Tibial nerve (tissue), 4 donors: ENCODE results near the gene CARD9. TPM values are rescaled to one million over a fixed set of nuclear protein-coding genes. Genes with fewer than 3 reads are reported as not detected.

ENCODE experiments used
- DNase-seq, 2 donors: peaks; one replicate each; pipeline ENCODE4 v3.0.0-alpha.2; 2019; ENCODE audit warnings: low spot score in 2 of 2
- H3K27ac ChIP-seq, 4 donors: fragments of 200-600 bp; sonication (generic) in 3 of 4; one replicate each; pipeline ENCODE4 v1.5.1; 2017 to 2019; ENCODE audit warnings: mild to moderate bottlenecking in 1 of 4
- H3K27me3 ChIP-seq, 2 donors: fragments of 200-600 bp; sonication (generic) in 1 of 2; one replicate each; pipeline versions ENCODE4 v1.5.1 to v1.6.0; 2017 to 2019
- H3K36me3 ChIP-seq, 3 donors: fragments of 200-600 bp; sonication (generic); one replicate each; pipeline ENCODE4 v1.5.1; 2018 to 2019
- H3K4me1 ChIP-seq, 4 donors: fragments of 200-600 bp; sonication (generic) in 3 of 4; one replicate each; pipeline ENCODE4 v1.5.1; 2017 to 2019
- H3K4me3 ChIP-seq, 4 donors: fragments of 200-600 bp; sonication (generic) in 3 of 4; one replicate each; pipeline ENCODE4 v1.5.1; 2017 to 2019; ENCODE audit warnings: mild to moderate bottlenecking in 1 of 4, moderate library complexity in 1 of 4
- H3K9me3 ChIP-seq, 4 donors: fragments of 200-600 bp; sonication (generic) in 3 of 4; one replicate each; pipeline ENCODE4 v1.5.1; 2017 to 2019
- EP300 ChIP-seq, 2 donors: sonication (generic); formaldehyde crosslinking; IDR thresholded peaks; one replicate each; pipeline ENCODE4 v1.6.1; 2017; ENCODE audit warnings: antibody characterized with exemption in 2 of 2, mild to moderate bottlenecking in 1 of 2
- POLR2A ChIP-seq, 2 donors: fragments of 450-650 bp; IDR thresholded peaks; one replicate each; pipeline ENCODE4 v1.6.1; 2017; ENCODE audit warnings: antibody characterized with exemption in 2 of 2, mild to moderate bottlenecking in 2 of 2, moderate library complexity in 2 of 2
- WGBS, 2 donors: methylation state at CpG; one replicate each; pipeline ENCODE4 v1.1.5; 2018; 5-methylcytosine and 5-hydroxymethylcytosine counted together
- total RNA-seq, 4 donors: library from RNA; depleted of rRNA; stranded (reverse); fragments of >200 nt; gene quantifications; one replicate each; pipeline ENCODE4 v1.1.0, GENCODE V29; 2016
- TF ChIP-seq, protein P1 (sequence below), 5 experiments: fragments of 200-600 bp in 3 of 5; fragments of 450-650 bp in 2 of 5; sonication (generic) in 3 of 5; IDR thresholded peaks; one replicate each; pipeline ENCODE4 v1.5.1; 2016 to 2019; ENCODE audit warnings: antibody characterized with exemption in 5 of 5, mild to moderate bottlenecking in 3 of 5, moderate library complexity in 2 of 5

The CARD9 gene
- total RNA-seq, 4 donors from 2014 or later: 3.1 to 19.8 (median 3.1) TPM

GRCh38 chr9:136361754-136362449 is 11.6 kb downstream of the CARD9 start:
- Histone ChIP-seq H3K4me1 (peaks cover 0 to 67% (median 21%) of the 10 kb centered on the region in 4 donors), H3K27me3 (no peaks in the 10 kb centered on the region), H3K4me3 (no peak overlapping the region), H3K9me3 (no peaks in the 10 kb centered on the region), H3K36me3 (peaks cover 0 to 24% (median 0%) of the 10 kb centered on the region in 3 donors), H3K27ac (peak overlapping the region; percentile 68 to 98 (median 84))
- 58% methylated on average over 14 to 16 of the region's 26 CpGs for WGBS, 2 donors
- DNase-seq: peak in 1 of 2 donors; percentile 30
- TF ChIP-seq, protein P1, sequence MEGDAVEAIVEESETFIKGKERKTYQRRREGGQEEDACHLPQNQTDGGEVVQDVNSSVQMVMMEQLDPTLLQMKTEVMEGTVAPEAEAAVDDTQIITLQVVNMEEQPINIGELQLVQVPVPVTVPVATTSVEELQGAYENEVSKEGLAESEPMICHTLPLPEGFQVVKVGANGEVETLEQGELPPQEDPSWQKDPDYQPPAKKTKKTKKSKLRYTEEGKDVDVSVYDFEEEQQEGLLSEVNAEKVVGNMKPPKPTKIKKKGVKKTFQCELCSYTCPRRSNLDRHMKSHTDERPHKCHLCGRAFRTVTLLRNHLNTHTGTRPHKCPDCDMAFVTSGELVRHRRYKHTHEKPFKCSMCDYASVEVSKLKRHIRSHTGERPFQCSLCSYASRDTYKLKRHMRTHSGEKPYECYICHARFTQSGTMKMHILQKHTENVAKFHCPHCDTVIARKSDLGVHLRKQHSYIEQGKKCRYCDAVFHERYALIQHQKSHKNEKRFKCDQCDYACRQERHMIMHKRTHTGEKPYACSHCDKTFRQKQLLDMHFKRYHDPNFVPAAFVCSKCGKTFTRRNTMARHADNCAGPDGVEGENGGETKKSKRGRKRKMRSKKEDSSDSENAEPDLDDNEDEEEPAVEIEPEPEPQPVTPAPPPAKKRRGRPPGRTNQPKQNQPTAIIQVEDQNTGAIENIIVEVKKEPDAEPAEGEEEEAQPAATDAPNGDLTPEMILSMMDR (IDR thresholded peaks at IDR 0.05): no peak
- TF ChIP-seq POLR2A (IDR thresholded peaks at IDR 0.05) (no peak), EP300 (IDR thresholded peaks at IDR 0.05) (no peak)

- no peak overlapping the region for H3K4me3 ChIP-seq
- no peak for DNase-seq
- no peaks in the 10 kb centered on the region for H3K9me3 ChIP-seq
- no peaks in the 10 kb centered on the region for H3K27me3 ChIP-seq
- TF ChIP-seq POLR2A (IDR thresholded peaks at IDR 0.05): no peak
- TF ChIP-seq EP300 (IDR thresholded peaks at IDR 0.05): peak; percentile 20 to 75
- H3K27ac ChIP-seq: peak overlapping the region; percentile 67 to 98 (median 84)
- peaks cover 0 to 74% (median 25%) of the 10 kb centered on the region in 4 donors for H3K4me1 ChIP-seq
- peaks cover 0 to 30% (median 0%) of the 10 kb centered on the region in 3 donors for H3K36me3 ChIP-seq
- 51 to 59% methylated on average over 24 to 41 of the region's 43 CpGs for WGBS, 2 donors
Observed at GRCh38 chr9:136361047-136361753, 12.3 kb downstream of the CARD9 start.

DNA sequence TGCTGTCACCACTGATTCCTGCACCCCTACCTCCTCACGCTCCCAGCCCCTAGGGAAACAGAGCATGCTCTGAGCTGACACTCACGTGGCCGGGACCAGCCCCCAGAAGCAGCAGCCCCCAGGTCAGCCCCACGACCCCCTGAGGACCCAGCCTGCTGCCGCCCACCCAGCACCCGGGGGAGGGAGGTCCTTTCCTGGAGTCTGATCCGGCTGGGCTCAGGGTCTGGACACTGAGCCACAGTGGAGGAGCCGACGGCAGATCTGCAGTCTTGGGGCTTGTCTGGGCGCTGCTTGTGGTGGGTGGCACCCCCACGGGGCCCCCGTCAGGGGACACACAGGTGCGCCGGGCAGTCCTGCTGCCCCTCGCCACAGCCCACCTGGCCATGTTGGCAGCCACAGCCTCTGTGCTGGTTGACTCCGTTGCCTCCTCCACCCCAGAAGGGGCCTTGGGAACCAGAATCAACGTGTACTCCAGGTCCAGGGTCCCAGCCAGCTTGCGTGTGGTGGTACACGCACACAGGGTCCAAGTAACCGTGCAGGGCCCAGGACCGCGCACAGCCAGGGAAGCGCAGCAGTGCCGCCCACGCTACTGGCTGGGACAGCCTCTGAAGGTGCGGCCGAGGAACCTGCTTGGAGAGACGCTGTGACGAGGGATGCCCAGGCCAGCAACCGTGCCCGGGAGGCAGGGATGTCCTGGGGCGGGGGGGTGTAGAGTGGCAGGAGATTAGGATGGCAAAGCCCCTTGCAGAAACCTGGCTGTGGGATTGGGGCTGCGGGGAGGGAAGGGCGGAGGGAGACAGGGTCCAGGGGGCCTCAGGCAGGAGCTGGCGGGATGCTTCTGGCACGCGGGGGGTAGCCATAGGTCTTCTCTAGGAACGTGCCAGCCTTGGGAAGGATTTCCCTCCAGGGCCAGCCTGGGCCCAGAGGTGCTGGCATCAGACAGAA is 13.4 kb downstream of the CARD9 start:
- WGBS, 2 donors: 76 to 83% methylated on average over 24 of the region's 38 CpGs
- no peaks in the 10 kb centered on the region for H3K9me3 ChIP-seq
- no peak overlapping the region for H3K4me3 ChIP-seq
- no peak for DNase-seq
- TF ChIP-seq EP300 (IDR thresholded peaks at IDR 0.05) (no peak), POLR2A (IDR thresholded peaks at IDR 0.05) (no peak)
- H3K4me1 ChIP-seq: peaks cover 0 to 75% (median 34%) of the 10 kb centered on the region in 4 donors
- H3K36me3 ChIP-seq: peaks cover 0 to 30% (median 0%) of the 10 kb centered on the region in 3 donors
- peak overlapping the region; percentile 67 to 98 (median 84) for H3K27ac ChIP-seq
- no peaks in the 10 kb centered on the region for H3K27me3 ChIP-seq

DNA sequence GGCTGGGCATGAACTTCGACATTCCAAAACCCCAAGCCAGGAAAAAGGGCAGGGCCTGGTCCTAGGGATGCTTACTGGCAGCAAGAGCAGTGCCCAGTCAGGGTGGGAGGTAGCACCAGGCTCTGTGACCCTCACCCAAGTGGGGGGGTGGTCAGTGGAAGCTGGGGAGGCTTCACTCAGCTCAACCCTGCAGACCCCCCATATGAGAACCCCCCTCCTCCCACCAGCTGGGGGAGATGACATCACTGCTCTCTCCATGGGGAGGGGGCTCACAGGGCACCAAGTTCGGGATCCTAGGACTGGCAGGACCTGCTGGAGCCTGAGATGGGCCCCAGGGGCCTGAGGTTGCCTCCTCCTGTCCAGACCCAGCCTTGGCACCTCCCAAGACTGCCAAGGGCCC is 14.6 kb downstream of the CARD9 start:
- H3K4me1 ChIP-seq: peaks cover 0 to 76% (median 36%) of the 10 kb centered on the region in 4 donors
- TF ChIP-seq, protein P1 (IDR thresholded peaks at IDR 0.05): no peak
- TF ChIP-seq EP300 (IDR thresholded peaks at IDR 0.05): no peak
- TF ChIP-seq POLR2A (IDR thresholded peaks at IDR 0.05): no peak
- peak overlapping the region in 2 of 4 donors; percentile 90 to 98 for H3K27ac ChIP-seq
- no peak for DNase-seq
- no peaks in the 10 kb centered on the region for H3K27me3 ChIP-seq
- no peaks in the 10 kb centered on the region for H3K9me3 ChIP-seq
- H3K4me3 ChIP-seq: no peak overlapping the region
- H3K36me3 ChIP-seq: peaks cover 0 to 30% (median 0%) of the 10 kb centered on the region in 3 donors
- WGBS, 2 donors: 30% methylated on average over 2 of the region's 2 CpGs; no CpG with 5 or more reads in 1 of the 2 donors

DNA sequence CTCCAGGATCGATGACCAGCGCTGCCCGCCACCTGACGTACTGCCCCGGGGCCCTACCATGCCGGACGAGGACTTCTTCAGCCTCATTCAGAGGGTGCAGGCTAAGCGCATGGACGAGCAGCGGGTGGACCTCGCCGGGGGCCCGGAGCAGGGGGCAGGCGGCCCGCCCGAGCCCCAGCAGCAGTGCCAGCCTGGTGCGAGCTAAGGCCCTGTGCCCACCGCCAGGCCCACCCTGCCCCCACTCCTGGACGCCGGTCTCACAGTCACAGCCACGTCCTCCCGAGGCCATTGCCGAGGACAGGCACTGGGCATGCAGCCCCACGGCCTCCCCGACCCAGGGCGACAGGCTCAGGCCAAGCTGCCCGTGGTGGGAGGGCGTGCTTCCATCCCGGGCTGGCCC is 15.5 kb downstream of the CARD9 start:
- H3K9me3 ChIP-seq: no peaks in the 10 kb centered on the region
- peaks cover 0 to 82% (median 35%) of the 10 kb centered on the region in 4 donors for H3K4me1 ChIP-seq
- H3K27me3 ChIP-seq: no peaks in the 10 kb centered on the region
- H3K36me3 ChIP-seq: peaks cover 0 to 30% (median 0%) of the 10 kb centered on the region in 3 donors
- TF ChIP-seq POLR2A (IDR thresholded peaks at IDR 0.05): no peak
- no peak for TF ChIP-seq EP300 (IDR thresholded peaks at IDR 0.05)
- TF ChIP-seq, protein P1 (IDR thresholded peaks at IDR 0.05): no peak
- 76 to 81% methylated on average over 13 to 23 of the region's 29 CpGs for WGBS, 2 donors
- H3K27ac ChIP-seq: peak overlapping the region in 2 of 4 donors; percentile 90 to 98
- H3K4me3 ChIP-seq: no peak overlapping the region
- DNase-seq: no peak
